ENCODE measurements around the gene CRYBB1.

- TF ChIP-seq POLR2A (IDR thresholded peaks at IDR 0.05) (no peak), CTCF (IDR thresholded peaks at IDR 0.05) (no peak)
Measured at GRCh38 chr22:26602127-26602526, 15.7 kb downstream of the CRYBB1 start.

All from uterus (tissue), 2 donors.